Thoracic aorta (tissue), 2 donors: ENCODE data around the gene GFER. TPM values are rescaled to one million over a fixed set of nuclear protein-coding genes. Genes with fewer than 3 reads are reported as not detected.

ENCODE experiments used
- ATAC-seq: fragments of 150-250 bp; one replicate; pipeline ENCODE4 v1.8.0; 2017; ENCODE audit warnings: low read depth; ENCODE audit not compliant: insufficient number of reproducible peaks, low FRiP score
- DNase-seq: peaks from one replicate; pipeline ENCODE4 v3.0.0-alpha.2; 2020; ENCODE audit warnings: low spot score
- H3K27ac ChIP-seq, 2 donors: fragments of 200-600 bp; sonication (generic); 1 replicate in 1 of 2; 2 replicates in 1 of 2; pipeline ENCODE4 v1.5.1; 2016; ENCODE audit warnings: mild to moderate bottlenecking in 2 of 2, moderate library complexity in 2 of 2
- H3K27me3 ChIP-seq: fragments of 200-600 bp; sonication (generic); replicated peaks from 2 replicates; pipeline ENCODE4 v1.6.0; 2016; ENCODE audit warnings: mild to moderate bottlenecking; ENCODE audit not compliant: insufficient read depth
- H3K36me3 ChIP-seq: fragments of 200-600 bp; sonication (generic); one replicate; pipeline ENCODE4 v1.5.1; 2016
- H3K4me1 ChIP-seq, 2 donors: fragments of 200-600 bp; sonication (generic); 1 replicate in 1 of 2; 2 replicates in 1 of 2; pipeline versions ENCODE4 v1.5.1 to v1.6.0; 2016; ENCODE audit warnings: low read depth in 2 of 2, mild to moderate bottlenecking in 1 of 2; ENCODE audit not compliant: control insufficient read depth in 1 of 2
- H3K4me3 ChIP-seq: fragments of 200-600 bp; sonication (generic); 2 replicates; pipeline ENCODE4 v1.5.1; 2016; ENCODE audit warnings: mild to moderate bottlenecking
- H3K9me3 ChIP-seq: fragments of 200-600 bp; sonication (generic); 2 replicates; pipeline ENCODE4 v1.5.1; 2016
- CTCF ChIP-seq: fragments of 200-600 bp; sonication (generic); IDR thresholded peaks from one replicate; pipeline ENCODE4 v1.5.1; 2019; ENCODE audit warnings: antibody characterized with exemption
- total RNA-seq, 2 donors: library from RNA; depleted of rRNA; stranded (reverse); fragments of >200 nt; gene quantifications; one replicate each; pipeline versions ENCODE4 v1.1.0 to v1.2.3, GENCODE V29; 2016

The GFER gene
- total RNA-seq, 2 donors from 2014 or later, result 12.4 to 14.6 TPM

DNA sequence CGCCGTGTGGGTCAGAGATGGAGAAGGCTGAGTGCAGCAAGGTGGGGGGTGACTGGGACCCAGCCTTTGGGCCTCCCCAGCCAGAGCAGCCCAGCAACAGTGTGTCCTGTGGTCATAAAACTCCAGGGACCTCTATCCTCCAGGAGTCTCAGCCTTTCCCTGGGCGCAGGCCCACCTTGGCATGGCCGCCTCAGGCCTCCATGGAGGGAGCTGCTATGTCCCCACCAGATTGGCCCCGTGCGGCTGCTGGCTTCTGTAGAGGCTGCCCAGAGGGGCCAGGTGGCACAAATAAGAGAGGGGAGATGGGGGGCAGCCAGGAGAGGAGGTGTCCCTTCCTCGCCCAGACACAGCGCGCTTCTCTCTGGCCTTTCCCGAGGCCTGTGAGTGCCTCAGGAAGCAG is 3.2 kb downstream of the GFER start:
- Histone ChIP-seq H3K27me3 (peaks cover 7% of the 10 kb centered on the region), H3K9me3 (no peaks in the 10 kb centered on the region), H3K36me3 (peaks cover 8% of the 10 kb centered on the region), H3K4me1 (peaks cover 16 to 38% of the 10 kb centered on the region in 2 donors), H3K4me3 (no peak overlapping the region), H3K27ac (no peak overlapping the region)
- DNase-seq (no peak), ATAC-seq (no peak)
- no peak for TF ChIP-seq CTCF

DNA sequence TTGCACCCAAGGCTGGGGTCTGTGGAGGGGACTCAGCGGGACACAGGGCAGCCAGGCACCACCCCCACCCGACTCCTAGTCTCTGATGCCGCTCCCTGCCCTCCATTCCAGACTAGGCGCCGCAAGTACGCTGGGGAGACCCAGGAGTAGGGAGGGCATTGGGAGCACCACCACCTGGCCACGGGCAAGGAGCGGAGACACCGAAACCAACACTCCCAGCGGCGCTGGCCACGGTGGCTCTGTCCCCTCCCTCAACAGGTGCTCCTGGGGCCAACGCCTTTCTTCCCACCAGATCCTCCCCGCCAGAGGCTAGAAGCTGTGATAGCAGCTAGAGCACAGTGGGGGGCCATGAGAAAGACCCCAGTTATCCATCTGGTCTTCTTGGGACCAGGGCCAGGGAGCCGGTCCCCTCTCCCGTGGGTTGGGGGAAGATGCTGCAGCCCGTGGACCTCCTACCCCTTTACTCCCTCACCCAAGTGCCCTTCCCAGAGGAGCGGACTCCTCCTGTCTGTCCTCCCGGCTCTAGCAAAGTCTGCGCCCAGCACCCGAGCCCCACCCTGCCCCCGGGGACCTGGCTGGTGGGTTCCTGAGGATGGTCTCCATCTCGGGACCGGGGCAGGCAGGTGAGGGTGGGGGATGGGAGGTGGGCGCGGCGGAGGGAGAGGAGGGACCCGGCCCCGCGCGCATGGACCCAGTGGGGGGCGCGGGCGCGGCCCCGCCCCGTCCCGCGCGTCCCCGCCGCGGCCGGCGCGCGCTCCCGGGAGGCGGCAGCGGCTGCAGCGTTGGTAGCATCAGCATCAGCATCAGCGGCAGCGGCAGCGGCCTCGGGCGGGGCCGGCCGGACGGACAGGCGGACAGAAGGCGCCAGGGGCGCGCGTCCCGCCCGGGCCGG is 5.5 kb downstream of the GFER start, which contains the start of gene SYNGR3:
TSS of gene SYNGR3 (plus strand) at position 762 of the 892 bp plus-strand sequence. CDS start 133 bp downstream, outside the sequence.
- Histone ChIP-seq H3K4me1 (peaks cover 16 to 36% of the 10 kb centered on the region in 2 donors), H3K27me3 (peaks cover 7% of the 10 kb centered on the region), H3K9me3 (no peaks in the 10 kb centered on the region), H3K27ac (no peak within 1 kb of the TSS), H3K4me3 (peak within 1 kb of the TSS; percentile 65), H3K36me3 (peaks cover 8% of the 10 kb centered on the region)
- no peak for DNase-seq
- no peak for ATAC-seq
- TF ChIP-seq CTCF, result no peak

- TF ChIP-seq CTCF, result no peak
- Histone ChIP-seq H3K4me1 (peaks cover 10 to 30% of the 10 kb centered on the region in 2 donors), H3K36me3 (peaks cover 8% of the 10 kb centered on the region), H3K4me3 (peak overlapping the region; percentile 65), H3K27me3 (peaks cover 7% of the 10 kb centered on the region), H3K9me3 (no peaks in the 10 kb centered on the region), H3K27ac (no peak overlapping the region)
- ATAC-seq (no peak), DNase-seq (no peak)
Observed at GRCh38 chr16:1990101-1990350, 6.0 kb downstream of the GFER start.

DNA sequence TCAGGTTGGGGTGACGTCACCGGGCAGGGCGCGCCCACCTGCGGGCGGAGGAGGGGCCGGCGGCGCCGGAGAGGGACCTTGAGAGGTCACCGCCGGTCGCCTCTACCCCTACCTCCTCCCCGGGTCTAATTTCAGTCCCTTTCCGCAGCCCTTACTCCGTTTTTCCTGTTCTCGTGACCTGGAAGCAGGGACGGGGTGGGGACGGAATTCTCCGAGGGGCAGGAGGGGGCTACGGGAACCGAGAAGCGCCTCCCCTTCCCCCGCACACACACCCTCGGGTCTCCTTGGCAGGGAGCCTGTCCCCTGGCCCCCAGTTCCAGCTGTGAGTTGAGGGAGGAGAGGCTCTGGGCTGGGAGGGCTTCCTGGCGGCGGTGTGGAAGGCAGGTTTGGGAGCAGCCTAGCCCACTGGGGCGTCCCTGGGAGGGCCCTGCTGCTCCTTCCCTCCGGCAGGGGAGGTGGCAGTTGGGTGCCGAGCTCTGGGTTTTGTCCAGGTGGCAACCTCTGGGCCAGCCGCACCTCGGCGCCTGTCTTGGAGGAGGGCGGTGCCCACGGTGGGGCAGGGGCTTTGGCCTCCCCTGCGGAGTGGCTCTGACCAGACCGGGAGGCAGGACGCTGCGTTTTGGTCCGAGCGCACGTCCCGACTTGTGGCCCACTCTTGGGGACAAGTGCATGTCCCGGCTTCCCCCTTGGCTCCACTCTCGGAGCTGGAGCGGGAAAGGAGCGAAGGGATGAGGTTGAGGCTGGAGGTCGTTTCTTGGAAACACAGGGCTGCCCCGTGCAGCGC is 6.5 kb downstream of the GFER start:
- no peak for DNase-seq
- no peak for TF ChIP-seq CTCF
- no peak overlapping the region for H3K27ac ChIP-seq
- H3K36me3 ChIP-seq, result peaks cover 12% of the 10 kb centered on the region
- H3K9me3 ChIP-seq, result no peaks in the 10 kb centered on the region
- H3K27me3 ChIP-seq, result peaks cover 7% of the 10 kb centered on the region
- peak overlapping the region; percentile 65 for H3K4me3 ChIP-seq
- peaks cover 9 to 25% of the 10 kb centered on the region in 2 donors for H3K4me1 ChIP-seq
- ATAC-seq, result no peak

- no peak for TF ChIP-seq CTCF
- Histone ChIP-seq H3K4me3 (peak overlapping the region; percentile 65), H3K4me1 (peaks cover 9 to 25% of the 10 kb centered on the region in 2 donors), H3K9me3 (no peaks in the 10 kb centered on the region), H3K36me3 (peaks cover 8% of the 10 kb centered on the region), H3K27ac (no peak overlapping the region), H3K27me3 (peaks cover 7% of the 10 kb centered on the region)
- ATAC-seq (no peak), DNase-seq (no peak)
Observed at GRCh38 chr16:1991135-1991551, 7.2 kb downstream of the GFER start.
